Karpas-422 (cell line): Measurements from ENCODE around the gene LRRTM3. TPM values are rescaled to one million over a fixed set of nuclear protein-coding genes. Genes with fewer than 3 reads are reported as not detected.

ENCODE experiments used
- DNase-seq: peaks from one replicate; pipeline ENCODE4 v3.0.0-alpha.2; 2015
- H2AFZ ChIP-seq: fragments of 200-600 bp; sonication (generic); 2 replicates; pipeline ENCODE4 v1.6.1; 2014; ENCODE audit warnings: antibody characterized with exemption, low read length, mixed read lengths
- H3K27ac ChIP-seq: fragments of 200-600 bp; sonication (generic); 2 replicates; pipeline ENCODE4 v1.5.1; 2014; ENCODE audit warnings: mild to moderate bottlenecking, low read length, moderate library complexity
- H3K27me3 ChIP-seq: fragments of 200-600 bp; sonication (generic); 2 replicates; pipeline ENCODE4 v1.6.1; 2014; ENCODE audit warnings: low read length, mixed read lengths
- H3K36me3 ChIP-seq: fragments of 200-600 bp; sonication (generic); 2 replicates; pipeline ENCODE4 v1.6.1; 2014; ENCODE audit warnings: low read length, mixed read lengths; ENCODE audit not compliant: insufficient read depth
- H3K4me1 ChIP-seq: fragments of 200-600 bp; sonication (generic); 2 replicates; pipeline ENCODE4 v1.6.1; 2014; ENCODE audit warnings: mild to moderate bottlenecking, low read length, mixed read lengths
- H3K4me2 ChIP-seq: fragments of 200-600 bp; sonication (generic); 2 replicates; pipeline ENCODE4 v1.6.1; 2014; ENCODE audit warnings: low read length, low read depth, mild to moderate bottlenecking; ENCODE audit not compliant: poor library complexity, severe bottlenecking
- H3K4me3 ChIP-seq: fragments of 200-600 bp; sonication (generic); 2 replicates; pipeline ENCODE4 v1.5.1; 2014; ENCODE audit warnings: mild to moderate bottlenecking, antibody characterized with exemption, low read length, mixed read lengths
- H3K79me2 ChIP-seq: fragments of 200-600 bp; sonication (generic); 2 replicates; pipeline ENCODE4 v1.6.1; 2014; ENCODE audit warnings: mild to moderate bottlenecking, low read length, mixed read lengths
- H3K9ac ChIP-seq: fragments of 200-600 bp; sonication (generic); 2 replicates; pipeline ENCODE4 v1.6.0; 2014; ENCODE audit warnings: low read length
- H3K9me2 ChIP-seq: fragments of 200-600 bp; sonication (generic), shearing (Covaris generic); replicated peaks from 2 replicates; pipeline ENCODE4 v1.6.0; 2014; ENCODE audit warnings: mild to moderate bottlenecking, low read length, moderate library complexity; ENCODE audit not compliant: insufficient read depth
- H3K9me3 ChIP-seq: fragments of 300-700, 200-600 bp; sonication (generic); 2 replicates; pipeline ENCODE4 v1.6.1; 2014; ENCODE audit warnings: low read length, mixed read lengths
- H4K20me1 ChIP-seq: fragments of 200-600 bp; sonication (generic); 2 replicates; pipeline ENCODE4 v1.6.1; 2014; ENCODE audit warnings: mild to moderate bottlenecking, antibody characterized with exemption, low read length, low read depth; ENCODE audit not compliant: insufficient read depth
- total RNA-seq: library from RNA; depleted of rRNA; stranded (reverse); fragments of >200 nt; shearing (Covaris generic); gene quantifications from 2 replicates; pipeline ENCODE4 v1.2.3, GENCODE V29; 2014; ENCODE audit warnings: low replicate concordance

The LRRTM3 gene
- total RNA-seq, 1 experiment from 2014 or later, result not detected

DNA sequence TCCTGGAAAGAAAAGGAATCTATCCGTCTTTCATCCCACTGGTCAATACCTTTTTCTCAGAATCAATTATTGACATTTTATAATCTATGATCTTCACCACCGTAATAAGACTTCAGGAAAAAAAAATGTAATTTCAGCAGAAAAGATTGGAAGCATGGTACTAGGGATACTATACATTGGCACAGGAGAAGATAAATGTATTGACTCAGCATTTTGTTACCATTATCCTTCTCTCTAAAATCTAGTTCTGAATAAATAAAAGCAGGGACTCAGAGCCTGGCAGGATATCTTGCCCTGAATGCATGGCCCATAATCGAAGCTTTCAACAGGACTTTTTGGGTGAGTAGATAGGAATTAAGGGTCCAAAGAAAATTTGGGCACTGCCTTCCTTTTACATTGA is 120.7 kb downstream of the LRRTM3 start:
- H3K79me2 ChIP-seq, result no peaks in the 10 kb centered on the region
- no peaks in the 10 kb centered on the region for H4K20me1 ChIP-seq
- no peak overlapping the region for H2AFZ ChIP-seq
- no peak overlapping the region for H3K4me2 ChIP-seq
- no peak overlapping the region for H3K4me3 ChIP-seq
- H3K27me3 ChIP-seq, result no peaks in the 10 kb centered on the region
- no peaks in the 10 kb centered on the region for H3K4me1 ChIP-seq
- H3K9ac ChIP-seq, result no peak overlapping the region
- H3K36me3 ChIP-seq, result no peaks in the 10 kb centered on the region
- H3K27ac ChIP-seq, result no peak overlapping the region
- no peaks in the 10 kb centered on the region for H3K9me2 ChIP-seq
- no peak for DNase-seq
- no peaks in the 10 kb centered on the region for H3K9me3 ChIP-seq

- no peaks in the 10 kb centered on the region for H3K27me3 ChIP-seq
- no peak overlapping the region for H3K4me3 ChIP-seq
- no peak overlapping the region for H2AFZ ChIP-seq
Measured at GRCh38 chr10:67049988-67050387, 124.2 kb downstream of the LRRTM3 start.

GRCh38 chr10:67050415-67050814 is 124.6 kb downstream of the LRRTM3 start:
- Histone ChIP-seq H4K20me1 (no peaks in the 10 kb centered on the region), H3K27me3 (no peaks in the 10 kb centered on the region), H3K9ac (no peak overlapping the region), H3K4me2 (no peak overlapping the region), H3K9me2 (no peaks in the 10 kb centered on the region), H2AFZ (no peak overlapping the region), H3K4me3 (no peak overlapping the region), H3K4me1 (no peaks in the 10 kb centered on the region), H3K79me2 (no peaks in the 10 kb centered on the region), H3K36me3 (no peaks in the 10 kb centered on the region), H3K9me3 (no peaks in the 10 kb centered on the region), H3K27ac (no peak overlapping the region)
- no peak for DNase-seq

More at GRCh38 chr10:67049988-67050387, 124.2 kb downstream of the LRRTM3 start:
- Histone ChIP-seq H3K36me3 (no peaks in the 10 kb centered on the region), H3K4me2 (no peak overlapping the region), H3K79me2 (no peaks in the 10 kb centered on the region), H3K9me2 (no peaks in the 10 kb centered on the region), H3K9me3 (no peaks in the 10 kb centered on the region), H3K27ac (no peak overlapping the region), H3K4me1 (no peaks in the 10 kb centered on the region), H3K9ac (no peak overlapping the region), H4K20me1 (no peaks in the 10 kb centered on the region)
- DNase-seq, result no peak

DNA sequence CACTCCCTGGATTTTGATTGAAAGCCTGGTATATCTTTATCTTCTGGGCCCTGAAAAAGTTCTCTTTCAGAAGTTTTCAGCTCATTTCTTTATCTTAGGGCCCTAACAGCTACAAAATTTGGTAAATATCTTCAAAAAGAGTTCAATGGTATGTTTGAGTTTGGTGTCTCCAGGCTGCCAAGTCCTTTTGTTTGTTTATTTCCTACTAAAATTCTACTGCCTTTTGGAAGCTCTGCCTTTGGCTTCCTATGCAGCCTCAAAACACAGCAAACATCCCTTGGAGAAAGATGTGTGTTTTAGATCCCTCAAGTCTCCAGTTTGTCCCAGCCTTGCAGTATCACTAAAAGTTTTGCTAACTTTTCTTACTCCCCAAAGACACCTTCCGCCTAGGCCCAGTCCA is 146.8 kb downstream of the LRRTM3 start:
- no peaks in the 10 kb centered on the region for H3K79me2 ChIP-seq
- H3K4me2 ChIP-seq, result no peak overlapping the region
- DNase-seq, result no peak
- H3K27ac ChIP-seq, result no peak overlapping the region
- H3K27me3 ChIP-seq, result no peaks in the 10 kb centered on the region
- no peaks in the 10 kb centered on the region for H3K9me2 ChIP-seq
- H2AFZ ChIP-seq, result no peak overlapping the region
- H3K9ac ChIP-seq, result no peak overlapping the region
- no peaks in the 10 kb centered on the region for H3K9me3 ChIP-seq
- no peaks in the 10 kb centered on the region for H4K20me1 ChIP-seq
- H3K4me1 ChIP-seq, result no peaks in the 10 kb centered on the region
- no peaks in the 10 kb centered on the region for H3K36me3 ChIP-seq
- no peak overlapping the region for H3K4me3 ChIP-seq

DNA sequence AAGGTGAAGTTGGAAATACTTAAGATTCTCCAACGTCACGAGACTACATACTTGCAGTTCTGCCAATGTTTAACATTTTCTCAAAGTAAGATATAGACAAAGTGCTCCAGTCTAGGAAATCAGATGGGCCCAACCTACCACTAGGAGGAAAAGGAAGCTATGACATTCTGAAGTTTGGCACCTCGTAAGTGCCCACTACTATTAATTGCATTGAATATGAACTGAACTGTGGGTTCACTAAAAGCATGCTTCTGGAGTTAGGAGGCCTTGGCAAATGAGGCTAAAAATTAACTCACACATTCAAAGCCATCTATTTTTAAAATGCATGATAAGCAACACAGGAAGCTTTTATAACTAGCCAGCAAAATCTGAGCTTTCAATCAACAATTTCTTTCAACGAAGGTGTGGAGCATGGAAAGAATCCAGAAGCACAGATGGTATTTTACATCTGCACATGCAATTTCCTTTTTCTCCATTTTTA is 149.7 kb downstream of the LRRTM3 start:
- H3K4me3 ChIP-seq, result no peak overlapping the region
- H2AFZ ChIP-seq, result no peak overlapping the region
- no peaks in the 10 kb centered on the region for H3K9me3 ChIP-seq
- no peaks in the 10 kb centered on the region for H3K79me2 ChIP-seq
- no peak overlapping the region for H3K27ac ChIP-seq
- H3K9ac ChIP-seq, result no peak overlapping the region
- no peaks in the 10 kb centered on the region for H4K20me1 ChIP-seq
- no peaks in the 10 kb centered on the region for H3K36me3 ChIP-seq
- no peaks in the 10 kb centered on the region for H3K27me3 ChIP-seq
- DNase-seq, result no peak
- no peak overlapping the region for H3K4me2 ChIP-seq
- H3K4me1 ChIP-seq, result no peaks in the 10 kb centered on the region
- no peaks in the 10 kb centered on the region for H3K9me2 ChIP-seq

- H3K4me3 ChIP-seq, result no peak overlapping the region
- no peak overlapping the region for H3K27ac ChIP-seq
- no peak for DNase-seq
- H4K20me1 ChIP-seq, result no peaks in the 10 kb centered on the region
- H3K9me3 ChIP-seq, result no peaks in the 10 kb centered on the region
- H3K27me3 ChIP-seq, result no peaks in the 10 kb centered on the region
- no peak overlapping the region for H3K9ac ChIP-seq
- H3K4me1 ChIP-seq, result no peaks in the 10 kb centered on the region
- H3K4me2 ChIP-seq, result no peak overlapping the region
- no peak overlapping the region for H2AFZ ChIP-seq
- H3K36me3 ChIP-seq, result no peaks in the 10 kb centered on the region
- H3K9me2 ChIP-seq, result no peaks in the 10 kb centered on the region
- no peaks in the 10 kb centered on the region for H3K79me2 ChIP-seq
Measured at GRCh38 chr10:67076144-67076543, 150.3 kb downstream of the LRRTM3 start.

GRCh38 chr10:67077376-67077775 is 151.5 kb downstream of the LRRTM3 start:
- H3K4me1 ChIP-seq, result no peaks in the 10 kb centered on the region
- no peaks in the 10 kb centered on the region for H3K9me3 ChIP-seq
- H3K79me2 ChIP-seq, result no peaks in the 10 kb centered on the region
- H3K9ac ChIP-seq, result no peak overlapping the region
- H4K20me1 ChIP-seq, result no peaks in the 10 kb centered on the region
- H3K4me2 ChIP-seq, result no peak overlapping the region
- DNase-seq, result no peak
- no peaks in the 10 kb centered on the region for H3K36me3 ChIP-seq
- no peak overlapping the region for H3K4me3 ChIP-seq
- no peak overlapping the region for H2AFZ ChIP-seq
- H3K27me3 ChIP-seq, result no peaks in the 10 kb centered on the region
- H3K27ac ChIP-seq, result no peak overlapping the region
- no peaks in the 10 kb centered on the region for H3K9me2 ChIP-seq

GRCh38 chr10:67079126-67079525 is 153.3 kb downstream of the LRRTM3 start:
- Histone ChIP-seq H4K20me1 (no peaks in the 10 kb centered on the region), H3K9ac (no peak overlapping the region), H3K27ac (no peak overlapping the region), H3K36me3 (no peaks in the 10 kb centered on the region), H3K9me3 (no peaks in the 10 kb centered on the region), H3K79me2 (no peaks in the 10 kb centered on the region), H3K4me3 (no peak overlapping the region), H3K9me2 (no peaks in the 10 kb centered on the region), H3K4me2 (no peak overlapping the region), H3K27me3 (no peaks in the 10 kb centered on the region), H2AFZ (no peak overlapping the region), H3K4me1 (no peaks in the 10 kb centered on the region)
- DNase-seq, result no peak
